HepG2 (cell line): ENCODE data around the gene DIPK1B. TPM values are rescaled to one million over a fixed set of nuclear protein-coding genes. Genes with fewer than 3 reads are reported as not detected.

Source experiments
- BCL3 ChIP-seq: sonication (generic); formaldehyde crosslinking; IDR thresholded peaks from 2 replicates; pipeline ENCODE4 v1.5.1; 2020; ENCODE audit warnings: mild to moderate bottlenecking, missing genetic modification reagents, moderate library complexity
- BCL6 ChIP-seq: IDR thresholded peaks from 2 replicates; pipeline ENCODE4 v1.6.1; 2016; ENCODE audit warnings: missing genetic modification reagents, missing compliant biosample characterization
- BHLHE40 ChIP-seq: IDR thresholded peaks from 2 replicates; pipeline ENCODE4 v1.6.1; 2011; ENCODE audit warnings: low read length, improper control_type of control experiment
- FLYWCH1 ChIP-seq: sonication (generic); formaldehyde crosslinking; IDR thresholded peaks from 2 replicates; pipeline ENCODE4 v1.8.1; 2023; ENCODE audit warnings: mild to moderate bottlenecking, missing genetic modification reagents
- FOXO4 ChIP-seq: sonication (generic); formaldehyde crosslinking; conservative IDR thresholded peaks from 2 replicates; pipeline ENCODE4 v1.8.1; 2023; ENCODE audit warnings: missing genetic modification reagents
- HNRNPL ChIP-seq: fragments of 200-400 bp; formaldehyde crosslinking; IDR thresholded peaks from 2 replicates; pipeline ENCODE4 v1.6.1; 2017; ENCODE audit warnings: mild to moderate bottlenecking, low read depth, low read length
- MAZ ChIP-seq, 2 experiments: sonication (generic) in 1 of 2; formaldehyde crosslinking in 1 of 2; IDR thresholded peaks; 2 replicates each; pipeline versions ENCODE4 v1.5.0 to v1.6.1; 2012 to 2020; ENCODE audit warnings: low read depth in 2 of 2, mild to moderate bottlenecking in 2 of 2, borderline replicate concordance in 1 of 2, improper control_type of control experiment in 1 of 2, low read length in 1 of 2, missing genetic modification reagents in 1 of 2, moderate library complexity in 1 of 2
- NCOA1 ChIP-seq: sonication (generic); formaldehyde crosslinking; IDR thresholded peaks from 2 replicates; pipeline ENCODE4 v1.9.0; 2021; ENCODE audit warnings: missing genetic modification reagents
- NFIB ChIP-seq: sonication (generic); formaldehyde crosslinking; IDR thresholded peaks from 2 replicates; pipeline ENCODE4 v1.9.0; 2021; ENCODE audit warnings: missing genetic modification reagents, mild to moderate bottlenecking, borderline replicate concordance
- NR2F2 ChIP-seq: IDR thresholded peaks from 2 replicates; pipeline ENCODE4 v1.6.1; 2012; ENCODE audit warnings: low read depth, inconsistent platforms, borderline replicate concordance
- TFAP4 ChIP-seq: sonication (generic); IDR thresholded peaks from 2 replicates; pipeline ENCODE4 v1.6.1; 2016; ENCODE audit warnings: low read depth, borderline replicate concordance
- XBP1 ChIP-seq: sonication (generic); formaldehyde crosslinking; IDR thresholded peaks from 2 replicates; pipeline ENCODE4 v1.5.0; 2020; ENCODE audit warnings: missing genetic modification reagents
- ZNF20 ChIP-seq: sonication (generic); formaldehyde crosslinking; IDR thresholded peaks from 2 replicates; pipeline ENCODE4 v1.4.0; 2020; ENCODE audit warnings: mild to moderate bottlenecking, moderate library complexity, missing genetic modification reagents
- ZNF24 ChIP-seq: fragments of 450-650 bp; IDR thresholded peaks from 2 replicates; pipeline ENCODE4 v1.6.1; 2017; ENCODE audit warnings: antibody characterized with exemption, mild to moderate bottlenecking
- ZNF30 ChIP-seq: sonication (generic); formaldehyde crosslinking; IDR thresholded peaks from 2 replicates; pipeline ENCODE4 v1.5.0; 2020; ENCODE audit warnings: mild to moderate bottlenecking, missing genetic modification reagents
- ZNF331 ChIP-seq: sonication (generic); formaldehyde crosslinking; IDR thresholded peaks from 2 replicates; pipeline ENCODE4 v1.4.0; 2020; ENCODE audit warnings: missing genetic modification reagents
- ZNF580 ChIP-seq: IDR thresholded peaks from 2 replicates; pipeline ENCODE4 v1.6.1; 2016; ENCODE audit warnings: low read depth, borderline replicate concordance
- ZNF770 ChIP-seq: sonication (generic); formaldehyde crosslinking; IDR thresholded peaks from 2 replicates; pipeline ENCODE4 v1.5.0; 2020; ENCODE audit warnings: mild to moderate bottlenecking, missing genetic modification reagents
- ZNF777 ChIP-seq: sonication (generic); formaldehyde crosslinking; IDR thresholded peaks from 2 replicates; pipeline ENCODE4 v1.4.0; 2020; ENCODE audit warnings: missing genetic modification reagents
- ZXDC ChIP-seq: sonication (generic); formaldehyde crosslinking; IDR thresholded peaks from 2 replicates; pipeline ENCODE4 v1.5.0; 2020; ENCODE audit warnings: mild to moderate bottlenecking, missing genetic modification reagents
- polyA plus RNA-seq, 8 experiments: library from polyadenylated mRNA; depleted of rRNA in 3 of 8; stranded (reverse) in 7 of 8; unstranded in 1 of 8; fragments of >200 nt; fragmentation: Illumina TruSeq in 4 of 8; extraction: Trizol in 4 of 8; gene quantifications; 2 replicates each; pipeline versions ENCODE4 v1.2.1 to v1.2.3, GENCODE V29; 2011 to 2016; ENCODE audit warnings: low read depth in 4 of 8, missing spikeins in 1 of 8, mixed read lengths in 1 of 8; ENCODE audit not compliant: insufficient read depth in 1 of 8
- total RNA-seq, 5 experiments: library from RNA; depleted of rRNA; stranded (reverse); fragments of >200 nt; fragmentation: Illumina TruSeq; extraction: Trizol; gene quantifications; 2 replicates each; pipeline ENCODE4 v1.2.3, GENCODE V29; 2016; ENCODE audit warnings: low read depth in 1 of 5

Gene DIPK1B
- total and polyA plus RNA-seq, 2 of the 13 experiments (the other 11 are each of a cell fraction or from before 2014, with no cell fraction given): 0.18 to 3.9 TPM

GRCh38 chr9:136740971-136741882, 28.9 kb downstream of the DIPK1B start (continued):
- TF ChIP-seq NCOA1 (no peak), ZXDC (no peak), FLYWCH1 (CRISPR knock-in tag) (0 out of 2 replicates have a peak, but pooled peaks have one; percentile 56), ZNF331 (CRISPR knock-in tag) (peak; percentile 65; the same call in 1 of the 2 replicates), ZNF777 (CRISPR knock-in tag) (no peak), ZNF20 (CRISPR knock-in tag) (no peak), ZNF24 (no peak), HNRNPL (peak; percentile 82), BHLHE40 (peak; percentile 78), ZNF770 (CRISPR knock-in tag) (no peak), ZNF30 (no peak), TFAP4 (0 out of 2 replicates have a peak, but pooled peaks have one; percentile 22), NFIB (CRISPR knock-in tag) (no peak), FOXO4 (no peak), XBP1 (CRISPR knock-in tag) (no peak), BCL3 (no peak), BCL6 (CRISPR knock-in tag) (peak; percentile 52; the same call in 1 of the 2 replicates), MAZ (IDR thresholded peaks at IDR 0.05; ENCODE audit: borderline replicate concordance, low read depth, low read length) (no peak), MAZ (CRISPR knock-in tag; IDR thresholded peaks at IDR 0.05; ENCODE audit: low read depth) (peak; percentile 78), NR2F2 (no peak), ZNF580 (CRISPR knock-in tag) (peak; percentile 28; the same call in 1 of the 2 replicates)
